Right renal cortex interstitium (tissue), 3 donors: ENCODE results near the gene PLAC1. TPM values are rescaled to one million over a fixed set of nuclear protein-coding genes. Genes with fewer than 3 reads are reported as not detected.

Source experiments
- DNase-seq, 3 donors: peaks; one replicate each; pipeline ENCODE4 v3.0.0-alpha.2; 2013; ENCODE audit warnings: low read depth in 3 of 3, low spot score in 2 of 3
- polyA plus RNA-seq, 3 donors: library from polyadenylated mRNA; unstranded; fragments of 120-200 nt; gene quantifications; one replicate each; pipeline ENCODE4 v1.2.1, GENCODE V29; 2013; ENCODE audit not compliant: insufficient read length in 3 of 3

The PLAC1 gene
- polyA plus RNA-seq, 3 donors: 5.1 to 7.2 (median 5.8) TPM

DNA sequence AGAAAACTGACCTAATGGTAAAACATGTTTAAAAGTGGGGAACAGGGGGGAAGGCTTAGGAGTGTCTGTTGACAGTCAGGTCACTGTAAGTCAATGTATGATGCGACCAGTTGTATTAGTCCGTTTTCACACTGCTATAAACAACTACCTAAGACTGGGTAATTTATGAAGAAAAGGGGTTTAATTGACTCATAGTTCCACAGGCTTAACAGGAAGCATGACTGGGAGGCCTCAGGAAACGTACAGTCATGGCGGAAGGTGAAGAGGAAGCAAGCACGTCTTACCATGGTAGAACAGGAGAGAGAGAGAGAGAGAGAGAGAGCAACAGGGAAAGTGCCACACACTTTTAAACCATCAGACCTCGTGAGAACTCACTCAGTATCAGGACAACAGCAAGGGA lies 13.0 kb upstream of the PLAC1 start:
- no peak for DNase-seq

DNA sequence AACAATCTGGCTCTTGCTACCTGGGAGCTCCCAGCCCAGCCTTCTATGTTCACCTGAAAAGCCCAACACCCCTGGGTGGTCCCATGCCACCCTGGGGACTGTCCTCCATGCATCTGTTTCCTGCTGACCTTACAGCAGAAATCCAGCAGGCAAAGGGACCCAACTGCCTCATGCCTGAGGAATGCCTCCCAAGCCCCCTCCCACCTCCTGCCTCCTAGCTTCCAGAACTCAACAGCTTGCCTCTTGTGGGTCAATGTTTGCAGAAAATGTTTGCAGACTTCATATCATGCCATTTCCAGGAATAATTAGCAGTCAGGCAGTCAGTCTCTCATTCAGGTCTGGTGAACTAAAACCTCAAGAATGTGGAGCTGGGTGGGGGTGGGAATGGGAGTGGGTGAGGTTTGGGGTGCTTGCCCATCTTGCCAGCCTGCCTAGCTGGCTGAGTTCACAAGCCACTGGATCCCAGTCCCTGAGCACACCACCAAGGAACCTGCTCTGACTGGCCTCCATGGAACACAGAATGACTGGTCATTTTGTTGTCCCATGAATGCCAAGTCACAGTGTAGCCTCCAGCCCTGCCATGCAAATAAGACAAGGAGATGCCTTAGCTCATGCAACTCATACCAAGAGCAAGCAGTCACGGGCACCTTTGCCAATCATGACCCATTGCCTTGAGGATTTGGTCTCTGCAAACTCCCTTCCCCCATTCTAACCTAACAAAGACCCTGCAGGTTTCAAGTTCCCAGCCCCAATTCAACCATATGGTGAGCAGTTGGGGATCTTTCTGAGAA lies 12.1 kb upstream of the PLAC1 start:
- no peak for DNase-seq

DNA sequence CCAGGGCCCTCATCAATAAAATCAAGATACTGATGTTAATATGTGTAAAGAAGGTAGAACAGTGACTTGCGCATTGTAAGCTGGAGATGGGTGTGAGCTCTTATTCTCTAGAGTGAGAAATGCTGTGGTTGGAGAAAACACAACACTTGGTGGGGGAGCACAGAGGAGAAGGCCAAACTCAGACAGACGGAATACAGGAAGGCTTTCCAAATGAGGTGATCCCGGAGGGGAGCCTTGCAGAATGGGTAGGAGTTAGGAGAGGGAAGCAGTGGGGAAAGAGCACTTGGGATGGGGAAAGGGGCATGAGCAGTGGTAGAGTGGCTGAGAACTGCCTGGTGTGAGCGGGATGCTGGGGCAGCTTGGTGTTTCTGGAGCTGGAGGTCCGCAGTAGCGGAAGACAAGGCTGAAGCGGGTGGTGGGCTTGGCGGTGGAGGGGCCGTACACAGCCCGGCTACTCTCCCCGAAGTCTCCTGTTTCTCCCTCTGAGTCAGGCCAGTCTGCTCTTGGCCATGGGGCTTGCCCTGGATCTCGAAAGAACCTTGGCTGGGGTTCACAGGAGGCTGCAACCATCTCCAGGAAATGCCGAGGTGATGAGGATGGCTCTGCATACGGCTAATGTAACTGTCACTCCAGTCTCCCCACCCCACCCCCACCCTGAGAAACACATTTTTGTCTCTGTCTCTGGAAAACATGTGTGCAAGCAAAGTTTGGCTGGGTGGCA lies 11.3 kb upstream of the PLAC1 start:
- DNase-seq: no peak

DNA sequence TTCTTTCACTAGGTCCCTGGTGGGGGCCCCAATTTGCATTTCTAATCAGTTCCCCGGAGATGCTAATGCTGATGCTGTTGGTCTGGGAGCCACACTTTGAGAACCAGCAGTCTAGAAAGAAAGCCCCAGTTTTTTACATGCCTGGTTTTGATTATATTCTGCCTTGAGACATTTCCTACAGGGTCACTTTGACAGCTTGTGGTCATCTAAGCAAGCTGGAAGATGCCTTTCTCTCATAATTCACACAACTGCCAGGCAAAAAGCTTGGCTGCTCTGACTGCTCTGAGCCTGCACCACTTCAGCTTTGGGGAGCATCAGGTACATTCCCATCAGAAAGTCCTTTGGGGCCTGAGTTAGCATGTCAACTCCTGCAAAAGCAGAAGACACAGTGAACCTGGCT lies 5.9 kb upstream of the PLAC1 start:
- no peak for DNase-seq

DNA sequence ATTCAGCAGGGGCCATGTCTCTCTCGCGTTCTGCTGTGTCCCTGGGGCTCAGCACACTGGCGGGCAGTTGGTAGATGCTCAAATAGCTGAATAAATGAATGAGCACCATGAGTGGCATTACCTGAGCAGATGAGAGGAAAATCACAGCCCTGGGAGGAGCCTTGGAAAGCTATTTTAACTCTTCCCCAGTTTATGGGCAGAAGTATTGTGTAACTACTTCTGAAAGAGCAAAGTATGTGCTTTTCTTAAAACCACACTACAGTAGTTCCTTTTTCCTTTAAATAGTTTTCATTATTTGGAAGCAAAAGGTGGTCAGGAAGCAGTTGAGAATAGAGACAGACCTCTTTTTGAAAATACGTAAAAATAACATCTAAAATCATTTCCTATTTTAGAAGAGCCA lies 3.0 kb upstream of the PLAC1 start:
- DNase-seq: no peak

DNA sequence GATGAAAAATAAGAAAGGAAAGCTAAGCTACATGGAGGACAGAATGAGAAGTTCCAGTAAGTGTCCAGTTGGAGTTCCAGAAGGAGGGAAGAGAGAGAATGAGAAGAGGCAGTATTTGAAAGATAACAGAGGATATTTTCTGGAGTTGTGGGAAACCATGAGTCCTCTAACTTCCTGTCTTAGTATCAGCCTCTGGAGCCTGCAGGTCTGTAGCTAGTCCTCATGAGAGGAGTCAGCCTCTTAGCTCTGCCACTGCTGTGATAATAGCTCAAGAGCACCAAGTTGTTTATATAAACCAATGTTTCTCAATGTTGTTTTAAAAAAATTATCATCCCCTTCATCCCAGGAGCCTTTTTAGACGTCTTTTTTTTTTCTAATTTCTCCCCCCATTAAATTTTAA lies 2.4 kb upstream of the PLAC1 start:
- DNase-seq: no peak

DNA sequence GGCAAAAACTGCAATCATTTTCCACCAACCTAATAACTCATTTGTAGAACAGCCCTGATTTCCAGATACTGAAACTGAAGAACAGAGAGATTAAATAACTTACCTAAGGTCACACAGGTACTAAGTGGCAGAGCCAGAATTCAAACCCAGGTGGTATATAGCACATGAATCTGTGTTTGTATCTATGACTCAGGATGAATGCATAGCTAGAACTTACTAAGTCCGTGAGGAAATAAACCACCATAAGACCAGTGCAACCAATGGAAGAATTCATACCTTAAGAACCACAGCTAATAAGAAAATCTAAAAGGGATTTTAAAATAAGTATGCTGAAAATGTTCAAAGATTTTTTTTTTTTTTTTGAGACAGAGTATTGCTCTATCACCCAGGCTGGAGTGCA lies 1.5 kb upstream of the PLAC1 start:
- no peak for DNase-seq

DNA sequence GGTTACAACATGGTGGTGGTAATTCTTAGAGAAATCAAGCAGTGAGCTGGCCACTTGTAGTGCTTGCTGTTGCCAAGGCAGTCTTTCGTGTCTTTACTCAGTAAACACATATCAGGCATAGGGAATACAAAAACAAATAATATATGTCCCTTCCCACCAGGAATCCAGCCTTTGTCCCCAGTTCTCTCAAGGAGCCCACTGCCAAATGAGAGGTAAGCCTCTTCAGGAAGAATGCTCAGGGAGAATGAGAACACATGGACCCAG lies 421 bp upstream of the PLAC1 start:
- DNase-seq: no peak

DNA sequence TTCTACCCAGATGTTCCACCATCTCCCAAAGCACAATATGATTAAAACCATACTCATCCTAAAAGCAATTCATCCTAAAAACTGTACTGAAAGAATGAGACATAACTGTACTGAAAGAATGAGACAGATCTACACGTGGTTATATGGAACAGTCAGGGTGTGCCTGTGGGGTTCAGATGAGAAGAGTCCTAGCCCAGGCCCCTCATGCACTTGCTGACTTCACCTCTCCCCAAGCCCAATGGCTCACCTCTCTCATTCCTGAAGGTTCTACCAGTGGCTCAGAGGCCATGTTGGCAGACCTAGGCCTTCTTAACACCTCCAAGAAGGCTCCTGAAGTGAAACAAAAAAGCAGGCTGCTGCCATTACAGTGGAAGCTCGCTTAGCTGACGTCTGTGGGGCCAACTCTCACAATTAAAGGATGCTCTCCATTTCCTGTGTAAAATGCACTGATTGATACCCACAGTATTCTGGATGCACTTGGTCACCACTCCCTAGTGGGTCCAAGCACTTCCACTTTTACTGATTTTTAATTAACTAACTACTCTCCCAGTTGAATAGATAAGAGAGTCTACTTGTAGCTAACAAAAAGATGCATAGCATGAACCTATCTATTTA lies 3.8 kb downstream of the PLAC1 start:
- DNase-seq: no peak

DNA sequence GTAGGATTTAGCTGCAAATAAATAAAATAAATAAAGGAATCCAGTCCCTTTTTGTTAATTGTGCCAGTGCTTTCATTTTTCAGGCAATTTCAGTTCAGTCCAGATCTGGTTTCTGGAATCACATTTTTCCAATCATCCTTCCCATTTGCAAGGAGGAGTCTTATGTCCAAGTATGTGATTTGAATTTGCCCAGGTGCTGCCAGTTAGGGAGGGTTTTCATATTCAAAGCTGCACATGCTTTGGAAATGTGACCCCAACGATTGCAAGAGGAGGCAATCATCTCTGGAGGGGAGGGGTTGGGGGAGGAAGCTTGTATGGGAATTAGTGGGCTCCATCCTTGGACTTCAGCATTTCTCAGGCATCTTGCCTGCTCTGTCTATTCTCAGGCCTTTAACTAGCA lies 4.4 kb downstream of the PLAC1 start:
- no peak for DNase-seq

DNA sequence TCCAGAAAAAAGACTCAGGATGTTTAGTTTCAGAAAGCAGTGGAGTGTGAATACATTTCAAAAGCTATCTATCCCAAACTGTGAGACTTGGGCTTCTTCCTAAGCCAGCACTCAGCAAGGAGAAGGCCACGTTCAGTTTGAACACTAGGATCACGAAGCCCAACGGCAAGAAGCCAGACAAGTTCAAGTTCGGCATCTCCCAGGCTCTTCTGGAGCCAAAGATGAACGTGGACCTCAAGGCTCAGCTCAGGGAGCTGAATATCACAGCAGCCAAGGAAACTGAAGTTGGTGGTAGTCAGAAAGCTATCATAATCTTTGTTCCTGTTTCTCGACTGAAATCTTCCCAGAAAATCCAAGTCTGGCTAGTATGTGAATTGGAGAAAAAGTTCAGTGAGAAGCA lies 7.6 kb downstream of the PLAC1 start:
- DNase-seq: no peak

DNA sequence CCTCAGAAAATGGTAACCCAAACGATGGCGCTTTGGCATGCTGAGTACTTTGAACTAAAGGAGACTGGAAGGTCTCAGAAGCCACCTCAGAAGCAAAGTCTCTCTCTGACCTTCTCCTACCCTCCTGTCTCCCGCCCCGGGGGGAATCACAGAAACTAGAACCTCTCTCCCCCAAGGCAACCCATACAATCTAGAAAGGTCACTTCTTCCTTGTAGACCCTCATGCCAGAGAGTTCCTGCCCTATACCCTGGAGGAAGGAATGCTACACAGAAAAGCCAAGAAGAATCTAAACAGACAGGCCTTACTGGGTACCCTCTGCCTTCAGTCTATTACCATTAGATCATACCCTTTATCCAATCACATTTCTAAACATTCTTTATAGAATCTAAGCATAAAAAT lies 8.5 kb downstream of the PLAC1 start:
- DNase-seq: no peak

DNA sequence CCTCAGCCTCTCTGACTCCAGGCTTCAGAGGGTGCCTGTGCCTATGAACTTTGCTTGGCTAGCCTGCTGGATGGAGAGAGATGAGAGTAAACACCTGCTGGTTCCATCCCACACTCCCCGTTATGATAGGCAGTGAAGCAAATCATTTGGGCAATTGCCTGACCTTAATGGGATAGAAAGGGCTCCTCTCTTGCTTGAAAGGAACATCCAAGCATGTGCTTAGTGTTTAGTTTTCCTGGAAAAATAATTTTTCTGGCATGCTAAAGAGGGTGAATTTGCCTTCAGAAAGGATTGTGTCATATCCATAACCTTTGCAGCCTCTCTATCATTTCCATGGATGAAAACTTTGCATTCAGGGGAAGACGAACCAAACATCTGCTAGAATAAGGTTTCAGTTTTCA lies 10.8 kb downstream of the PLAC1 start:
- no peak for DNase-seq

DNA sequence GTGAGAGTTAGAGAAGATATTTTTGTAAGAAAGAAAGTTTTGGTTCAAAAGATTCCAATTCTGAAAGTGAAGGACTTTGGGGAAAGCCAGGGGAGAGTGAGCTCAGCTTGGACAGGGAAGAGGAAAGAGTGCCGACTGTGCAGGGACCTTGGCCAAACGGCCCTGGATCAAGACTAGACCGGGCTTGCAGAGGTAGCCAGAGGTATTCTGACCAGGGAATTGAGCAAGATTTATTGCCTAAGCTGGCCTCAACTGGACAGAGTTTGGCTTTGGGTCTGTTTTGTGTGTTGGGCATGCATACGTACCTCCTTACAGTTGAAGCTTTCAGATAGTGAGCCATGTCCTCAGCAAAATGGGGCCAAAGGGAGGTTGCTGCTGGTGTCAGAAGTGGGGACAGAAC lies 11.6 kb downstream of the PLAC1 start:
- no peak for DNase-seq

DNA sequence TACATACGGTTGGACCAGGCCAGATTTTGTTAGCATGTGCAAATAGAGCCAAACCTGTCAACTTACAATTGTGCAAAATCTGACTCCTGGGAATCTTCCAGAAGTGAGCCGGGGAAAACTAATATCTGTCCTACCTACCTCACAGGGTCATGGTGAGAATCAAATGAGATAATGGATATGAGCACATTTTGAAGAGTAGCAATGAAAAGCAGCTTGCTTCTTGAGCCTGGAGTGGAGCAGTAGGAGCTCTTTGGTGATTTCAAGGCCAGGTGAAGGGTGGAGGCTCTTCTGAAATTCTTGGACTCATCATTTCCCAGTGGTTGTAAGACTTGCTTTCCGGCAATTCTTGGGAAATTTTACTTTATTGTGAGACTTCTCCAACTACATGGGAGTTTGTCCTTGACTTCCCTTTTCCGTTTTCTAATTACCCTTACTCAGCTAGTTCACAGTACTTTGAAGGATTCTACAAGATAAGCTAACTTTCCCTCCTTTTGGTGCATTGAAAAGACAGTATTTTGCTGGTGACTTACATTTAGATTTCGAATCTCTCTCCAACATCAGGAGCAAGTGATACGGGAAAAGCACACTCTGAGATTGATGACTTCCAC lies 12.2 kb downstream of the PLAC1 start:
- DNase-seq: no peak

DNA sequence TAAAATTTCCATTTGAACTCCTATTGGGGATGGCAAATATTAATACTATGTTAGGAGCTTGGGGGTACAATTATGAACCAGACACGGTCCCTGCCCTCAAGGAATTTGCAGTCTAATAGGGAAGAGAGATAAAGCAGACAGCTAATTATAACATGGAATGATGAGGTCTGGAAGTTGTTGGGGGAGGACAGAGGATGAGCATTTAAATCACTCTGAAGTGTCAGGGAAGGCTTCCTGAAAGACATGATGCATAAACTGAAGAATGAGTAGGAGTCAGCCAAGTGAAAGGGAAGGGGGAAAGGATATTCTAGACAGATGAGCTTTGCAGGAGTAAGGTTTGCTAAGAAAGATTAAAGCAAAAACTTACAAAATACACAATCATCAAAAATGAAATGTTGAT lies 15.9 kb downstream of the PLAC1 start:
- no peak for DNase-seq

DNA sequence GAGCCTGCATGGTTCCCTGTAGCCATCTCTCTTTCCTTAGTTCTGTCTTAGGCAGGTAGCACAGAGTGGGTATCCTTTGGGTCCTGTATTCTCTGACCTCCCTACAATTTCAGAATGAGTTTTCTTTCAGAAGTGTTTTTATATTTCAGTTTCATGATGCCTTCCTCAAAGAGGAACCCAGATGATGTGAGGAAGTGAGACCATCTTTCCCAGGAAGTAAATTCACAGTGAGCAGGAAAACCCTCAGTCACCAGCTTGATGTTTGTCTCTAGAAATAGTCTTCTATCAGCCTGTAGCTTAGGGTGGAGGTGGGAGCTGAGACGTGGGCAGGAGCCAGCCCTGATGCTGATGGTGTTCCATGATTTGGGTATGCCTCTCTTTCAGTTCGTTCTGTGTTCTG lies 16.9 kb downstream of the PLAC1 start:
- no peak for DNase-seq

DNA sequence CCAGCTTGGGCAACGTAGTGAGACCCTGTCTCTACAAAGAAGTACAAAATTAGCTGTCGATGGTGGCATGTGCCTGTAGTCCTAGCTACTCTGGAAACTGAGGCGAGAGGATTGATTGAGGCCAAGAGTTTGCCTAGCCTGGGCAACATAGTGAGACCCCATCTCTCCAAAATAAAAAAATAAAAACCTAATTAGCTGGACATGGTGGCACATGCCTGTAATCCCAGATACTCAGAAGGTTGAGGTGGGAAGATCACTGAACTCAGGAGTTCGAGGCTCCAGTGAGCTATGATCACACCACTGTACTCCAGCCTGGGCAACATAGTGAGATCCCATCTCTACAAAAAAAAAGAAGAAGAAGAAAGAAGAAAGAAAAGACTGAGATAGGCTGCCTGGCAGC lies 17.4 kb downstream of the PLAC1 start:
- no peak for DNase-seq

DNA sequence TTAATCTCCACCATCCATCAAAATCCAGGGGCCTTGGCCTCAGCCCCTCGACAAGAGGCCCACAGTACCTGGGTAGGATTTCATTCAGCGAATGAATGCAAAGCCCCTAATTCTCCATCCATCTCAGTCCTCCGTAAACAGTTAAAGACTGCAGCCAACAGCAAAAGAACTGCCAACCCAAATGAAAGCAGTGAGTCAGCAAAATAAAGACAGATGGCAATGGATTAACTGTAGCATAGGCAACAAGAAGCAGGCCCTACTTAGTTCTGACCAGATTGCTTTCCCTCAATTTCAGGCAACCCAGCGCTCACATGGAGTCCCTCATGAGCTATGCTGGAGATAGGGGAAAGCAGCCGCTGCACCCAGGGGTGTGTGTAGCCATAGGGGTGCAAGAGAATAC lies 21.4 kb downstream of the PLAC1 start:
- DNase-seq: no peak

DNA sequence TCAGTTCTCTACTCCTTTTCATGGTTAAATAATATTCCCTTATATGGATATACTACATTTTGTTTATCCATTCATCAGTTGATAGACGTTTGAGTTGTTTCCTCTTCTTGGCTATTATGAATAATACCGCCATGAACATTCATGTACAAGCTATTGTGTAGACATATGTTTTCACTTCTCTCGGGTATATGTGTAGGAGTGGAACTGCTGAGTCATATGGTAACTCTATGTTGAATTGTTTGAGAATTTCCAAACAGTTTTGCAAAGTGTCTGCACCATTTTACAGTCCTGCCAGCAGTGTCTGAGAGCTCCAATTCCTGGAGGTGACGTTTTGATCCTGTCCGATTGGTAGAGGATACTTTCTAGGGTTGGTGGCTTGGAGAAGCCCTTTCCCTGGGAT lies 23.6 kb downstream of the PLAC1 start:
- no peak for DNase-seq

DNA sequence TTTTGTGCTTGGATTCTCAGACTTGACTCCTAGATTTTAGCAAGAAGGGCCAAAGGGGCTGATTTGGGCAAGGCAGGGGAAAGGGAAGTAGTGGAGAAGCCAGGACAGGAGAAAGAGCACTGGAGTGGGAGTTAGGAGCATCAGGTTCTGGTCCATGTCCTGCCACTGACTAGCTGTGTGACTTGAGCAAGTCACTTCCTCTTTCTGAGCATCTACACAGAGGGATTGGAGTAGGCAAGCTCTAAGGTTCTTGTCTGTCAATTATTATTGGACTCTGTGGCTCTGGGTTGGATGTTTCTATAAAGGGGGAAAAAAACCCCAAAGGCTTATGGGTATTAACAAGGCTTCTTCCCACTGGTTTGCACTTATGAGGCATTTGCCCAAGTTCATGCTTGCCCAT lies 24.4 kb downstream of the PLAC1 start:
- DNase-seq: no peak

DNA sequence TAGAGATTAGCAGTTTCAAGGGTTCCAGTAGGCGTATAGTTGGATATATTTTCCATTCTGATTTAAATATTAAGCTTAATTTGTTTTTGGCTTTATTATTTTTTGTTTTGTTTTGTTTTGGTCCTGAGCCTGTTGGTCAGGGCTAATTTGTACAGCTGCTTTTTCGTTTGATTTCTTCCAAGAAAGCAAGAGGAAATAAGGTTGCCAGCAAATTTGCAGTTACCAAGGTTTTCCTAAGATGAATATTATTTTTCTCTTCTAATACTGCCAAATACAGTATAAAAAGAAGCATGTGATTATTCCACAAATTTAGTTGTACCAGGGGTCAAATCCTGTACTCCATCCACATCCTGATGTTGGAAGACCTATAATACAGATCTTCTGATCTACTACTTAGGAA lies 24.9 kb downstream of the PLAC1 start:
- DNase-seq: no peak
